SJCRH30 (cell line): ENCODE results near the gene FHIT. TPM values are rescaled to one million over a fixed set of nuclear protein-coding genes. Genes with fewer than 3 reads are reported as not detected.

ENCODE experiments used
- DNase-seq, 2 experiments: peaks; one replicate each; pipeline ENCODE4 v3.0.0-alpha.2; 2015 to 2020
- H3K27ac ChIP-seq: fragments of 250-450 bp; sonication (Bioruptor Pico); 2 replicates; pipeline ENCODE4 v1.5.1; 2020; ENCODE audit warnings: mild to moderate bottlenecking, moderate library complexity
- H3K27me3 ChIP-seq: fragments of 250-450 bp; sonication (Bioruptor Pico); 2 replicates; pipeline ENCODE4 v1.5.1; 2020; ENCODE audit warnings: mild to moderate bottlenecking, moderate library complexity
- H3K36me3 ChIP-seq: fragments of 250-450 bp; sonication (Bioruptor Pico); 2 replicates; pipeline ENCODE4 v1.5.1; 2020; ENCODE audit warnings: mild to moderate bottlenecking, moderate library complexity
- H3K4me1 ChIP-seq: fragments of 250-450 bp; sonication (Bioruptor Pico); 2 replicates; pipeline ENCODE4 v1.5.1; 2020; ENCODE audit warnings: mild to moderate bottlenecking, moderate library complexity
- H3K4me3 ChIP-seq: fragments of 250-450 bp; sonication (Bioruptor Pico); 2 replicates; pipeline ENCODE4 v1.5.1; 2020; ENCODE audit warnings: mild to moderate bottlenecking, moderate library complexity
- H3K9me3 ChIP-seq: fragments of 250-450 bp; sonication (Bioruptor Pico); replicated peaks from 2 replicates; pipeline ENCODE4 v1.5.1; 2020; ENCODE audit warnings: mild to moderate bottlenecking, moderate library complexity
- total RNA-seq: library from RNA; depleted of rRNA; stranded (reverse); fragments of >200 nt; shearing (Covaris generic); gene quantifications from 2 replicates; pipeline ENCODE4 v1.2.3, GENCODE V29; 2014

FHIT gene
- total RNA-seq, 1 experiment from 2014 or later, result 2.2 TPM

GRCh38 chr3:60169755-60170154, 1081.5 kb downstream of the FHIT start:
- no peak overlapping the region for H3K4me3 ChIP-seq
- H3K4me1 ChIP-seq, result no peaks in the 10 kb centered on the region
- H3K27ac ChIP-seq, result no peak overlapping the region
- H3K27me3 ChIP-seq, result no peaks in the 10 kb centered on the region
- DNase-seq, result no peak
- no peaks in the 10 kb centered on the region for H3K9me3 ChIP-seq
- no peaks in the 10 kb centered on the region for H3K36me3 ChIP-seq

DNA sequence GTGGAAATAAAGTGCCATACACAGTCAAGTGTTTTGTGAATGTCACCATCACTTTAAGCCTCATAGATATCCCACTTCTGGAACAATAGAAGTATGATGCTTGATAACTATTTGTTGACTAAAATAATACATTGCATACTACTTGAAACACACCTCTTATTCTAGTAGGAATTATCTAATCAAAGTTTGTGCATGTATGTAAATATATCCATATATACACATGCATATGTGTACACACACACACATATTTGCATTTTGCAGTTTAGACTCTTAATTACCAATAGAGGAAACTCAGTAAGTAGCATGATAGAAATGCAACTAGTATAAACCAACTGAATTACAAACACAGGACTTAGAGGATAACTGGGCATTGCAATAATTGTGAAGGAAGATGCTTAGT, 1084.1 kb downstream of the FHIT start:
- Histone ChIP-seq H3K4me3 (no peak overlapping the region), H3K27ac (no peak overlapping the region), H3K9me3 (no peaks in the 10 kb centered on the region), H3K4me1 (no peaks in the 10 kb centered on the region), H3K36me3 (no peaks in the 10 kb centered on the region), H3K27me3 (no peaks in the 10 kb centered on the region)
- no peak for DNase-seq

DNA sequence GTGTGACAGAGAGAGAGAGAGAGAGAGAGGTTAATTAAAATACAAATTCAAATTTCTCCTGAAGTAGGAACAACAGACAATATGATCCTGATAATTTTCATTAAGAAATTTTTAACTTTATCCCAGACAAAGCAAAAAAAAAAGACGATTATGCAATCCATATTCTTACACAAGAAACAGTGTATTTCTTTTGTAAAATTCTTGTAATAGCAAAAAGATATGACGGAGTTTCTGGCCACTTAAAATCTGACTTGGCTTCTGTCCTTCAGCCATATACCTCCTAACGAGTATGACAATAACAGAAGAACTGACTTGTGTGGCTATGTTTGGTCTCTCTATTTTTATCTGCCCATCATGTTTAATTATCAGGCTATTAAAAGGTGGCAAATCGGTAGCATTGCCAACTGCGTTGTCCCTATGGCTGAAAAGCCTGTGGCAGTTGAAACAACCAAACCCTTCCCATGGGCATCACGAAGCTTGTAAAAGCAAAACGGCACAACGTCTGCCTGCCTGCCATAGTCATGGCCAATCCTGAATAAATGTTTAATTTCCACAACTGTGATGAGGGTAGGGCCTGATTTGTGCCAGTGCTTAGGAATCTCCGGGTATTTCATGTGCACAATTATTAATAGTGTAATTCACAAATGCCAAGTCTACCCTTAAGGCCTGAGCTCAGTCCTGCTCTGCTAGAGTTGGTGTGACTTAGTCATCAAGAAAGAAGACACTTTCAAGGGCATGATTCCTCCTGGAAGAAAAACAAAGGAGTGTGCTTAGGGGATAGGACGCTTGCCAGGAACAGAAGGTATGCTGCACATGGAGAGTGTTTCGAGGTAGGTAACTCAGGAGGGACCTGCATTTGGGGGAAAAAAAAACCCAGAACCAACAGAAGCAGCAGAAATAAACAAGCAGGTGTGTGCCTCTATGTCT, 1090.2 kb downstream of the FHIT start:
- H3K4me3 ChIP-seq, result no peak overlapping the region
- H3K27me3 ChIP-seq, result no peaks in the 10 kb centered on the region
- no peak for DNase-seq
- no peaks in the 10 kb centered on the region for H3K36me3 ChIP-seq
- H3K4me1 ChIP-seq, result no peaks in the 10 kb centered on the region
- no peaks in the 10 kb centered on the region for H3K9me3 ChIP-seq
- no peak overlapping the region for H3K27ac ChIP-seq

GRCh38 chr3:60160111-60160821, 1091.0 kb downstream of the FHIT start:
- Histone ChIP-seq H3K36me3 (no peaks in the 10 kb centered on the region), H3K27me3 (no peaks in the 10 kb centered on the region), H3K4me3 (no peak overlapping the region), H3K4me1 (no peaks in the 10 kb centered on the region), H3K27ac (no peak overlapping the region), H3K9me3 (no peaks in the 10 kb centered on the region)
- DNase-seq, result peak in 1 of 2 experiments; percentile 1

DNA sequence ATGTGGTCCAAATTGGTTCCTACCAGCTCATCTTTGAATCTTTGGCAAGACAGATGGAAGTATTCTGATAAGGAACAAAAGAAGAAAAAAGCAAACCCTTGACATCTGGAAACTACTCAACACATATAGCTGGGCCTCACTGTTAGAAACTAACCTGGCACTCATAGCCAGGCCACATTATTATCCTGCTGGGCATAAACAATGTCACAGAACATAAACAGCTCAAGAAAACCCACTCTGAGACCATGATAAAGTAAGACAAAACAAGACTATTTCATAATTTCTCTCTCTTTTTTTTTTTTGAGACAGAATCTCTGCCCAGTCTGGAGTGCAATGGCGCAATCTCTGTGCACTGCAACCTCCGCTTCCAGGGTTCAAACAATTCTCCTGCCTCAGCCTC, 1093.2 kb downstream of the FHIT start:
- Histone ChIP-seq H3K27ac (no peak overlapping the region), H3K27me3 (no peaks in the 10 kb centered on the region), H3K9me3 (no peaks in the 10 kb centered on the region), H3K4me3 (no peak overlapping the region), H3K4me1 (no peaks in the 10 kb centered on the region), H3K36me3 (no peaks in the 10 kb centered on the region)
- no peak for DNase-seq

DNA sequence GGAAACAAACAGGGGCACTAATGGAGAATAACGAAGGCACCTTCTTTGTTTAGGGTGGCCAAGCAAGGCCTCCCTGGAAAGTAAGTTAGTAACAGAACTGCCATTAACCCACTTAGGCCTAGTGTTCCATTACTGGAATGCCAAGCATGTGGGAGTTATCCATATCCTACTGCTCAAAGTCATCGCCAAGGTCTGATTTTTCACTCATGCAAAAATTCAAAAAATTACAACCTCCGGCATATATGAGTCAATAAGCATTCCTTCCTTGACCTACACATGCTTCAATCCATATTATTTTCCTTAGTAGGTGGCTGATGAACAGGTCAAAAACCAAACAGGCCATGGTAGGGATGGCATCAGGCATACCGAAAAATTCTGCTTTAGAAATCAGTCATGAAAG, 1097.2 kb downstream of the FHIT start:
- DNase-seq, result no peak
- Histone ChIP-seq H3K36me3 (no peaks in the 10 kb centered on the region), H3K4me3 (no peak overlapping the region), H3K27ac (no peak overlapping the region), H3K9me3 (no peaks in the 10 kb centered on the region), H3K4me1 (no peaks in the 10 kb centered on the region), H3K27me3 (no peaks in the 10 kb centered on the region)

DNA sequence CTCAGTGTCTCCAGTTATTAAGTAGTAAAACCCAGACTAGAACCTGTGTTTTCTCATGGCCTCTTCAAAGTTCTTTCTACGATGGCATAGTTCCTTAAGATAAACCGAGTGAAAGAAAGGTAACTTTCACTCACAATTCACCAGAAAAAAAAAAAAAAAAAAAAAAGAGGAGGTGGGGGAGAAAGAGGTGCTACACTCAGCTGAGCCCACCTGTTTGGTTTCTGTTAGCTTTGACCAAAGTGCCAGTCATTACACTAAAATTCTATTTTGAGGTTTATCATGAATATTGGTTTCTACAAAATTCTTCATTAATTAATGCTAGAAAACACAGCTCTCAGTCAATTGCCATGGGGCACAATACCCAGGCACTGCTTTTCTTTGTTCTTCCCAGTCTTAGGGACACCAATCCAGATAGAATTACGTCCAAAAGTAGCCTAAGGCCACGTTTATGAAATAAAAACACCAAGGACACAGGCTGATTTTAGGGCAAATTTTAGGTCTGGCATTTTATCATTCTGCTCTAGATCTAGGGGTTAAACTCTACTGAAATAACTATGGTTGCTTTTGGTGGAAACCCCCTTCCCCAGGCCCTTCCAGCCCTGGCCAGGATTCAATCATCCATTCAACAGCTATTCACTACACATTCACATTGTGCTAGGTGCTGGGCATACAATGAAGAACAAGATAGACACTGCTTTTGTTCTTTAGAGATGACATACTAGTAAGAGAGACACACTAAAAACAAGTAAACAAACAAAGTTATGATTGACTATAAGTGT, 1097.8 kb downstream of the FHIT start:
- H3K36me3 ChIP-seq, result no peaks in the 10 kb centered on the region
- no peaks in the 10 kb centered on the region for H3K9me3 ChIP-seq
- H3K4me3 ChIP-seq, result no peak overlapping the region
- no peaks in the 10 kb centered on the region for H3K4me1 ChIP-seq
- no peak overlapping the region for H3K27ac ChIP-seq
- no peaks in the 10 kb centered on the region for H3K27me3 ChIP-seq
- DNase-seq, result no peak

- Histone ChIP-seq H3K4me1 (no peaks in the 10 kb centered on the region), H3K4me3 (no peak overlapping the region), H3K27ac (no peak overlapping the region), H3K9me3 (no peaks in the 10 kb centered on the region), H3K36me3 (no peaks in the 10 kb centered on the region), H3K27me3 (no peaks in the 10 kb centered on the region)
- no peak for DNase-seq
These were observed 1101.8 kb downstream of the FHIT start for GRCh38 chr3:60149501-60149900.

DNA sequence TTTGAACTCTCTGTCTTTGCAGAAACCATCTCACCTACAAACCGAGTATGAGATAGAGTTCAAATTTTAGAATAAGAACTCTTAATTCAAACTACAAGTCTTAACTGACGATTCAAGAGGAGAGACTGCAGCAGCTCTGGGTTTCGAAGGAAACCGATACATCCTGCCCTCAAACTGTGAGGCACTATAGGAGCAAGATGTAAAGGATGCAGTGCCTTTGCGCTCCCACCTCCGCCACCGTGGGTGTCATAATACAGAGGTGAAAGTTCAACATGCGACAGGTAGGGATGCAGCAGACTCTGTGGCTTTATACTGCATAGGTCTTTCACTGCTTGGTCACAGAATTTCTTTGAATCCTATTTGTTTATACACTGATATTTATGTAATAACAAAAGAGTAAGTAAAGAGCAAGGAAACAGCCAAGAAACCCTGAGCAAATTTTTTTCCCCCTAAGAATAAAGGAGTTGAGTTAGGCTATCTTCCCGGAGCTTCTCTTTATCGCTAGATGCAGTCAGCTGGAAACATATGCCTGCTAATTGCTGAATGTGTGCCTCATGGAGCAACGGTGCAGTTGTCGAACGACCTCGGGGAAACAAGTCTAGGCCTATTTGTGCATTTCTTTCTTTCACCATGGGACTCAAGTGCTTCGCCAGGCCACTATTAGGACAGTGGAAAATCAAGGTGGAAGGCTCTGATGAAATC, 1103.9 kb downstream of the FHIT start:
- no peak for DNase-seq
- H3K27ac ChIP-seq, result no peak overlapping the region
- no peaks in the 10 kb centered on the region for H3K9me3 ChIP-seq
- no peaks in the 10 kb centered on the region for H3K4me1 ChIP-seq
- H3K27me3 ChIP-seq, result no peaks in the 10 kb centered on the region
- no peak overlapping the region for H3K4me3 ChIP-seq
- H3K36me3 ChIP-seq, result no peaks in the 10 kb centered on the region

DNA sequence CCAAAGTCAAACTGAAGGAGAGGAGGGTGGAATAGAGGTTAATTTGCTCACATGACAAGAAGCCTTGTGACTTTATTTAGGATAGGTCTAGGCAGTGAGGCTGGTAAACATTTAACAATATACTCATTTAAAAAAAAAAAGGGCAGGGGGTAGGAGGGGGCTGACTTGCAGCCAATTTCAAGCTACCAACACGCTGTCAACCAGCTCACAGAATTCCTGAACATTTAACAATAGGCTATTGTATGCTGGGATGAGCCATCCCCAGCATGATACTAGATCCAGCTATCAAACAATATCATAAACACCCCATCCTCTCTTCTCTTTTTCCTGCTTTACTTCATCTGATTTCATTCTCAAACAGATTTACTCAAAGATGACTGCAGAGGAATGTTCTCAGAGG, 1105.1 kb downstream of the FHIT start:
- Histone ChIP-seq H3K9me3 (no peaks in the 10 kb centered on the region), H3K27me3 (no peaks in the 10 kb centered on the region), H3K27ac (no peak overlapping the region), H3K4me1 (no peaks in the 10 kb centered on the region), H3K36me3 (no peaks in the 10 kb centered on the region), H3K4me3 (no peak overlapping the region)
- DNase-seq, result no peak

DNA sequence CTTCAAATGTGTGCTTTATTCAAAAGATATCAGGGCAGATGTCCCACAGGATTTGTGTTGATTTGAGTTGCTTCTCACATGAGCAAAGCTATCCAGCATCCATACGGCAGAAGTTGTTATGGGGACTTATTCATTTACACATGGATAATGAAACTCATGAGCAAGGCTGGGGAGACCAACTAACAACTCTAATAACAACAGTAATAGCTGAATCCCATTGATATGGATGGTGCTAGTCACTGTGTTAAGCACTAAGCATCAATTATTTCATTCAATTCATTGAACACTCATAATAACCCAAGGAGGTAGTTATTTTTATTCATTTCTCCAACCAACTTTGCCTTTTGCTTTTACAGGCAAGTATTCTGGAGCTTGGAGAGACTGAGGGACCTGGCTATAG, 1107.2 kb downstream of the FHIT start:
- no peak for DNase-seq
- Histone ChIP-seq H3K27me3 (no peaks in the 10 kb centered on the region), H3K36me3 (no peaks in the 10 kb centered on the region), H3K4me1 (no peaks in the 10 kb centered on the region), H3K27ac (no peak overlapping the region), H3K9me3 (no peaks in the 10 kb centered on the region), H3K4me3 (no peak overlapping the region)

DNA sequence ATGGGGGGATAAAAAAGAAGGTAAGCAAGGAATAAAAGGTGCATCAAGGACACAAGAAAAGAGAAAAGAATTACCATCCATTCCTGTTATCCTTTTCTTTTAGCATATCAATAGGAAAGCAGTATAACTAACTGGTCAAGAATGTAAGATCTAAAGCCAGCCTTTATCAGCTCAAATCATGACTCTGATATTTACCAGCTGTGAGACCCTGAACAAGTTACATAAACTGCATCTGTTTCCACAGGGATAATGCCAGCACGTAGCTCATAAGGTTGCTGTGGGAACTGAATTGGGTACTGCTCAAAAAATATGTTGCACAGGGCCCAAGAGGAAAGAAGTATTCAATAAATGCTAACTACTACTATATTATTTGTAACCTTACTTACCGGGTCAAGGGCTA, 1109.2 kb downstream of the FHIT start:
- no peaks in the 10 kb centered on the region for H3K27me3 ChIP-seq
- no peak for DNase-seq

GRCh38 chr3:60140160-60140559, 1111.1 kb downstream of the FHIT start:
- DNase-seq, result no peak
- Histone ChIP-seq H3K4me1 (no peaks in the 10 kb centered on the region), H3K4me3 (no peak overlapping the region), H3K9me3 (no peaks in the 10 kb centered on the region), H3K27me3 (no peaks in the 10 kb centered on the region), H3K36me3 (no peaks in the 10 kb centered on the region), H3K27ac (no peak overlapping the region)

More for the DNA sequence above, 1109.2 kb downstream of the FHIT start:
- H3K36me3 ChIP-seq, result no peaks in the 10 kb centered on the region
- no peaks in the 10 kb centered on the region for H3K9me3 ChIP-seq
- no peak overlapping the region for H3K4me3 ChIP-seq
- no peaks in the 10 kb centered on the region for H3K4me1 ChIP-seq
- H3K27ac ChIP-seq, result no peak overlapping the region

GRCh38 chr3:60136601-60137000, 1114.7 kb downstream of the FHIT start:
- no peaks in the 10 kb centered on the region for H3K36me3 ChIP-seq
- no peaks in the 10 kb centered on the region for H3K9me3 ChIP-seq
- no peak overlapping the region for H3K4me3 ChIP-seq
- no peak overlapping the region for H3K27ac ChIP-seq
- H3K4me1 ChIP-seq, result no peaks in the 10 kb centered on the region
- no peaks in the 10 kb centered on the region for H3K27me3 ChIP-seq
- DNase-seq, result no peak
